HFFc6 (cell line): Measurements from ENCODE around the gene RGS3. TPM values are rescaled to one million over a fixed set of nuclear protein-coding genes. Genes with fewer than 3 reads are reported as not detected.

Experiments used
- DNase-seq: peaks from one replicate; pipeline ENCODE4 v3.0.0-alpha.2; 2018
- H3K27ac Mint-ChIP-seq: 2 replicates; pipeline ENCODE4 v1.8.0; 2020; ENCODE audit warnings: mild to moderate bottlenecking, mixed read lengths
- H3K27me3 Mint-ChIP-seq: 2 replicates; pipeline ENCODE4 v1.8.0; 2021; ENCODE audit warnings: mild to moderate bottlenecking, moderate library complexity, mixed read lengths; ENCODE audit not compliant: insufficient read depth
- H3K36me3 Mint-ChIP-seq: 2 replicates; pipeline ENCODE4 v1.8.0; 2021; ENCODE audit warnings: low read depth, mixed read lengths
- H3K4me1 Mint-ChIP-seq: 2 replicates; pipeline ENCODE4 v1.8.0; 2020; ENCODE audit warnings: low read depth, mixed read lengths
- H3K4me3 Mint-ChIP-seq: 2 replicates; pipeline ENCODE4 v1.8.0; 2020; ENCODE audit warnings: mild to moderate bottlenecking, moderate library complexity, mixed read lengths
- H3K9me3 Mint-ChIP-seq: 2 replicates; pipeline ENCODE4 v1.8.0; 2020; ENCODE audit warnings: mild to moderate bottlenecking, mixed read lengths
- total RNA-seq, 6 experiments: library from RNA; stranded (reverse); fragmentation: NEBNext Ultra II Directional; extraction: Animal tissue kit (Norgen Biotek cat#: 25700); gene quantifications; 2 replicates in 1 of 6; 3 replicates in 5 of 6; pipeline ENCODE4 v1.2.3, GENCODE V29; 2021
- TF ChIP-seq, protein P1 (sequence below): fragments of 200-600 bp; sonication (generic); IDR thresholded peaks from 2 replicates; pipeline ENCODE4 v1.5.0; 2021; ENCODE audit warnings: antibody characterized with exemption, mild to moderate bottlenecking

The RGS3 gene
- total RNA-seq, 6 experiments from 2014 or later = 49.7 to 57.0 (median 52.5) TPM

DNA sequence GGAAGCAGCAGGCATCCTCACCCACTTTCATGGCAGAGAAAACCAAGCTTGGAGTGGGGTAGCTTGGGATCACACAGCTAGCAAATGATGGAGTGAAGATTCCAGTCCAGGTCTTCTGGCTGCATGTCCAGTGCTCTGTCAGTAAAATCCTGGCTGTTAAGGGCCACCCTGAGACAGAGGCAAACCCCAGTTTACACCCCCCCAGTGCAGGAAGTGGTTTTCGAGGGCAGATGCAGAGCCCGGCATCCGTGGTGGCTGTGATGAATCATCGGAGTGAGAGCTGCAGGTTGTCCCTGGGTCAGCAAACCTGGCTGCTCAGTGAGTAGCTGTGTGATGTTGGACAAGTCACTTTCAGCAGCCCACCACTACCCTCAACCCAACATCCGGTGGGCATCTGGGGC is 115.4 kb downstream of the RGS3 start:
- Mint-ChIP-seq H3K27me3 (no peaks in the 10 kb centered on the region; the same call in 1 of the 2 replicates), H3K36me3 (no peaks in the 10 kb centered on the region), H3K4me3 (peak overlapping the region; percentile 68), H3K27ac (peak overlapping the region; percentile 99), H3K9me3 (no peaks in the 10 kb centered on the region), H3K4me1 (peaks cover 84% of the 10 kb centered on the region)
- peak; percentile 97 for DNase-seq
- TF ChIP-seq, protein P1, sequence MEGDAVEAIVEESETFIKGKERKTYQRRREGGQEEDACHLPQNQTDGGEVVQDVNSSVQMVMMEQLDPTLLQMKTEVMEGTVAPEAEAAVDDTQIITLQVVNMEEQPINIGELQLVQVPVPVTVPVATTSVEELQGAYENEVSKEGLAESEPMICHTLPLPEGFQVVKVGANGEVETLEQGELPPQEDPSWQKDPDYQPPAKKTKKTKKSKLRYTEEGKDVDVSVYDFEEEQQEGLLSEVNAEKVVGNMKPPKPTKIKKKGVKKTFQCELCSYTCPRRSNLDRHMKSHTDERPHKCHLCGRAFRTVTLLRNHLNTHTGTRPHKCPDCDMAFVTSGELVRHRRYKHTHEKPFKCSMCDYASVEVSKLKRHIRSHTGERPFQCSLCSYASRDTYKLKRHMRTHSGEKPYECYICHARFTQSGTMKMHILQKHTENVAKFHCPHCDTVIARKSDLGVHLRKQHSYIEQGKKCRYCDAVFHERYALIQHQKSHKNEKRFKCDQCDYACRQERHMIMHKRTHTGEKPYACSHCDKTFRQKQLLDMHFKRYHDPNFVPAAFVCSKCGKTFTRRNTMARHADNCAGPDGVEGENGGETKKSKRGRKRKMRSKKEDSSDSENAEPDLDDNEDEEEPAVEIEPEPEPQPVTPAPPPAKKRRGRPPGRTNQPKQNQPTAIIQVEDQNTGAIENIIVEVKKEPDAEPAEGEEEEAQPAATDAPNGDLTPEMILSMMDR = no peak

DNA sequence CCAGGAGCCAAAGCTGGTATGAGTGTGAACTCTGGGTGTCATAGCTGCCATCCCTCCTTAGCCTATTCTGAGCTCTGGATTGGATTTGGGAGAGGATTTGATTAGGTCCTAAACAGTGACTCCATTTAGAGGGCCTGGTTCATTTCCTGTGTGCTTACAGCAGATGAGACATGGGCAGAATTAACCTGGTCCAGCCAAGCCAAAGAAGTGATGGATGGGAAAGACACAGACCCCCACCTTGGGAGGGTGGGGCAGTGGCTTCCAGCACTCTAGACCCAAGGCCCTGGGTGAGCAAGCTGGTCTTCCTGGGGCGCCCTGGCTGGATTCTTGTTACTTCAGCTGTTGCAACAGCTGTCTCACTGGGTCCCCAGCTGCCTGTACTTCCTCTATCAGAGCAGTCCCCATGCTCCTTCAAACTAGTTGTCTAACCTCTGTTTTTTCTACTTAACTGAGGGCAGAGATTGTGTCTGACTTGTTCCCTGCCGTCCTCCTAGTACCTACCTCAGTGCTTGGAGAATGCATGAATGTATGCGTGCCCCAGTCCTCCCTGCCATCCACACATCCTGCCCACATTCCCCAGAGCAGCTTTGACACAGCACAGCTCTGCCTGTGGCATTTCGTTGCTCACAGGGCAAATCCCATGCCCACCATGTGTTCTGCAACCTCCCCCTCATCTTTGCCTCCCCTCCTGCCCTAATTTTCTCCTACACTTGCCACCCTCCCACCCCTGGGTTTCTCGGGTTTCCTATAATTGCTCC is 115.9 kb downstream of the RGS3 start:
- no peaks in the 10 kb centered on the region for H3K36me3 Mint-ChIP-seq
- H3K27me3 Mint-ChIP-seq = no peaks in the 10 kb centered on the region; the same call in 1 of the 2 replicates
- peaks cover 78% of the 10 kb centered on the region for H3K4me1 Mint-ChIP-seq
- peak overlapping the region; percentile 9; the same call in 1 of the 2 replicates for H3K4me3 Mint-ChIP-seq
- TF ChIP-seq, protein P1 = no peak
- H3K9me3 Mint-ChIP-seq = no peaks in the 10 kb centered on the region
- peak overlapping the region; percentile 99 for H3K27ac Mint-ChIP-seq
- DNase-seq = no peak

DNA sequence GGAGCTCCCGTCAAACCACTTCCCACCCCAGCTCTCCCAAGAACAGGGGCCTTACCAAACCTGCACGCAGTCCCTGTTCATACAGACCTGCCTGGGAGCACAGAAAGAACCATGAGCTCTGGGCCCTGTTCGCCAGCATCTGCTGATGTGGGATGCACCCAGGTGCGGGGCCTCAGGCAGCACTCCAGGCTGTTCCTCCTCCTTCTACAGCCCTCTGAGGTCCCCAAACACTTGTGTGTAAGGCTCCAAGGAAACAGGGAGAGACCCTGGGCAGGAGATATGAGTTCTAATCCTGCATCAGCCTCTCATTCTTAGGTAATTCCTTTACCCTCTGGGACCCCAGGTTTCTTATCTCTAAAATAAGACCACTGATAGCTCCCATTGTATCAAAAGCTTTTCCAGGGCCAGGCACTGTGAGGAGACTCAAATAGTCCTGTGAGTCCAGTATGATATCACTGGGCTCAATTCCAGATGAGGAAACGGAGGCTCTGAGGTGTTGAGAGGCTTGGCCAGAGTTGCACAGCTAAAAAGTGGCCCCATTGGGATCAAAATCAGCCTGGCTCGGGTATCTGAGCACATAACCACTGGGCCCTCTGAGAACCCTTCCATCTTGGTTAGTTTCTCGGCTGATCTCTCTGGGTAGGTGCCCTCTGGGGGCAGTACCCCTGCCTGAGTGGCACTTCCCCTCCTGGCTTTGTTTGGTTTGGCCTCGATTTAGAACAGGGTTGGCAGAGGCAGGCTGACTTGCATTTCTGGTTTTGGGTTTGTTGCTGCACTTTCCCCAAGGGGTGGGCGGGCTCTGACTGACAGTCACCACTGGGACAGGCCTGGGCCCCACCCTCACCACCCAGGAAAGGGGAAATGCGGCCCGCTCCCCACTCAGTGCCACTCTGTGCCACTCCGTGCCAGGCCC is 116.8 kb downstream of the RGS3 start:
- no peak for DNase-seq
- Mint-ChIP-seq H3K4me1 (peaks cover 73% of the 10 kb centered on the region), H3K27me3 (no peaks in the 10 kb centered on the region; the same call in 1 of the 2 replicates), H3K4me3 (no peak overlapping the region), H3K36me3 (no peaks in the 10 kb centered on the region; the same call in 1 of the 2 replicates), H3K27ac (peak overlapping the region; percentile 99), H3K9me3 (no peaks in the 10 kb centered on the region)
- TF ChIP-seq, protein P1 = no peak

DNA sequence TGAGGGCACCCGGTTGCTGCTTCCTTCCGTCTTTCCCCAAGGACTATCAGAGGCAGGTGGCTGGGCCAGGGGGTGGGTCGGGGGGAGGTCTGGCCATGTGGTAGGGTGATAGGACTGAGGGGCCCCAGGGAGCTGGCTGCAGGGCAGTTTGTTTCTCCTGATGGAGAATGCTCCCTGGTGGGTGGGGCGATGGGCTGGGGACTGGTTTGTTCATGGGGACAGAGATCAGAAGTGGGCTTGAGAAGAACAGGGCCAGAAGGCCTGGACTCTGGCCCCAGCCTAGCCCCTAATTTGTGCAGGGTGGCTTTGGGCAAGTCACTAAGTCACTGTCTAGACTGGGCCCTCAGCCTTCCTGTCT is 117.4 kb downstream of the RGS3 start:
- Mint-ChIP-seq H3K4me3 (no peak overlapping the region), H3K36me3 (no peaks in the 10 kb centered on the region; the same call in 1 of the 2 replicates), H3K9me3 (no peaks in the 10 kb centered on the region), H3K27ac (peak overlapping the region; percentile 99; the same call in 1 of the 2 replicates), H3K4me1 (peaks cover 68% of the 10 kb centered on the region), H3K27me3 (no peaks in the 10 kb centered on the region; the same call in 1 of the 2 replicates)
- no peak for DNase-seq
- TF ChIP-seq, protein P1 = no peak

DNA sequence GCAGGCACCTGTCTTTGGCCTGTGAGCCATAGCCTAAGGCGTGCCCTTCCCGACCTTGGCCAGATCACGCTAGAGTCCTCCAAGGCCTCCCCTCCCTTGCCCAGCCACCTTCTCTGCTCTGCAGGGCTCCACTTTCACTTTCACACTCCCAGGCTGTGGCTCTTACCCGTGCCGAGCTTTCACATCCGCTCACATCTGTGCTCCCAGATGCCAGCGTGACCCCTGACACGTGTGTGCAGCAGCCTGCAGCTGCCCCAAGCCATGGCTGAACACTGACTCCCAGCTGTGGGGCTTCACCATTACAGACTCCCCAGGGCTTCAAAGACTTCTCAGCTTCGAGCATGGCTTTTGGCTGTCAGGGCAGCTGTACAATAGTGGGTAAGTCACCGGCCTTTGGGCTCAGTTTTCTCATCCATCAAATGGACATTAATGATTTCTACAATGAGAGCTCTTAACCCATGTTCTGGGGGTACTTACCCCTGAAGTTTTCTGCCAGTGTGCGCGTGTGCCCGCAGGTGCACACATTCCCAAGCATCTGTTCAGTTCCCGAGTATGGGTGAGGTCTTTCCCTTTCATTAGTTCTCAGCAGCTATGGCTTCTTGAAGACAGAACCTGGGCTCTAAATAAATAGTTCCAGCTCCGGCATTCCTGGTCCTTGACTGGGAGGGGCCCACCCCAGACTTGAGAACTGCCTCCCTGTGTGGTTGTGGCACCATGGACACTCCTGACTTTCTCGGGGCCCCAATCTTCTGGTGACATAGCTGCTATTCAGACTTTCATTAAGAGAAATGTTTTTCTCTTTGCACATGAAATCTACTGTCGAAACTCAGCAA is 118.6 kb downstream of the RGS3 start:
- H3K9me3 Mint-ChIP-seq = no peaks in the 10 kb centered on the region
- TF ChIP-seq, protein P1 = peak; percentile 47
- peak overlapping the region; percentile 64 for H3K27ac Mint-ChIP-seq
- H3K36me3 Mint-ChIP-seq = no peaks in the 10 kb centered on the region; the same call in 1 of the 2 replicates
- peak; percentile 34 for DNase-seq
- peak overlapping the region; percentile 83 for H3K4me3 Mint-ChIP-seq
- peaks cover 60% of the 10 kb centered on the region for H3K4me1 Mint-ChIP-seq
- H3K27me3 Mint-ChIP-seq = no peaks in the 10 kb centered on the region; the same call in 1 of the 2 replicates
